ENCODE measurements around the gene CTDSPL.
"Not testable (repeated sequence)": the region's sequence is repeated elsewhere in the genome, so short reads cannot be mapped to it uniquely, and the experiment has no call there.

Gene CTDSPL

GRCh38 chr3:37814547-37814946, 47.1 kb upstream of the CTDSPL start:
- Histone ChIP-seq H3K9me3 (ENCODE audit: insufficient read depth, low read length, severe bottlenecking) (no peaks in the 10 kb centered on the region), H3K4me2 (ENCODE audit: insufficient read depth, low read length) (no peak overlapping the region), H3K4me3 (ENCODE audit: low read depth in 1 of 2, low read length in 2 of 2) (no peak overlapping the region), H3K27ac (ENCODE audit: low read length) (no peak overlapping the region), H3K4me1 (ENCODE audit: insufficient read depth, low read length) (no peaks in the 10 kb centered on the region), H2AFZ (ENCODE audit: low read depth, low read length) (no peak overlapping the region), H3K79me2 (ENCODE audit: insufficient read depth, low read length) (no peaks in the 10 kb centered on the region), H3K36me3 (ENCODE audit: insufficient read depth, low read length) (no peaks in the 10 kb centered on the region), H3K27me3 (ENCODE audit: insufficient read depth, low read length, poor library complexity) (no peaks in the 10 kb centered on the region), H4K20me1 (ENCODE audit: insufficient read depth, low read length) (no peaks in the 10 kb centered on the region), H3K9ac (ENCODE audit: low read depth, low read length) (no peak overlapping the region)
- no peak for DNase-seq
- ATAC-seq (ENCODE audit: insufficient read depth, low read depth), result 0 out of 3 replicates have a peak, but pooled peaks have one; percentile 54
- TF ChIP-seq CTCF (IDR thresholded peaks at IDR 0.05; ENCODE audit: borderline replicate concordance, extremely low read depth, low read length, poor library complexity, severe bottlenecking) (peak; percentile 52), EZH2 (IDR thresholded peaks at IDR 0.05; ENCODE audit: borderline replicate concordance, low read depth, low read length, severe bottlenecking) (no peak)

GRCh38 chr3:37815156-37815555, 46.5 kb upstream of the CTDSPL start:
- not testable (repeated sequence) for H3K4me1 ChIP-seq (ENCODE audit: insufficient read depth, low read length); H3K36me3 ChIP-seq (ENCODE audit: insufficient read depth, low read length); H3K27ac ChIP-seq (ENCODE audit: low read length); H3K4me3 ChIP-seq (ENCODE audit: low read depth in 1 of 2, low read length in 2 of 2); H3K4me2 ChIP-seq (ENCODE audit: insufficient read depth, low read length); H3K79me2 ChIP-seq (ENCODE audit: insufficient read depth, low read length); H2AFZ ChIP-seq (ENCODE audit: low read depth, low read length); ATAC-seq (ENCODE audit: insufficient read depth, low read depth); H4K20me1 ChIP-seq (ENCODE audit: insufficient read depth, low read length); H3K9me3 ChIP-seq (ENCODE audit: insufficient read depth, low read length, severe bottlenecking); H3K27me3 ChIP-seq (ENCODE audit: insufficient read depth, low read length, poor library complexity); H3K9ac ChIP-seq (ENCODE audit: low read depth, low read length); DNase-seq

GRCh38 chr3:37816271-37816670, 45.4 kb upstream of the CTDSPL start:
- H3K36me3 ChIP-seq (ENCODE audit: insufficient read depth, low read length), result no peaks in the 10 kb centered on the region

GRCh38 chr3:37819591-37819990, 42.1 kb upstream of the CTDSPL start:
- TF ChIP-seq CTCF (IDR thresholded peaks at IDR 0.05; ENCODE audit: borderline replicate concordance, extremely low read depth, low read length, poor library complexity, severe bottlenecking) (no peak), EZH2 (IDR thresholded peaks at IDR 0.05; ENCODE audit: borderline replicate concordance, low read depth, low read length, severe bottlenecking) (no peak)
- Histone ChIP-seq H4K20me1 (ENCODE audit: insufficient read depth, low read length) (no peaks in the 10 kb centered on the region), H3K9ac (ENCODE audit: low read depth, low read length) (no peak overlapping the region), H3K27ac (ENCODE audit: low read length) (no peak overlapping the region), H3K4me3 (ENCODE audit: low read depth in 1 of 2, low read length in 2 of 2) (no peak overlapping the region), H3K9me3 (ENCODE audit: insufficient read depth, low read length, severe bottlenecking) (no peaks in the 10 kb centered on the region), H3K4me1 (ENCODE audit: insufficient read depth, low read length) (no peaks in the 10 kb centered on the region), H3K27me3 (ENCODE audit: insufficient read depth, low read length, poor library complexity) (no peaks in the 10 kb centered on the region), H3K36me3 (ENCODE audit: insufficient read depth, low read length) (no peaks in the 10 kb centered on the region), H3K79me2 (ENCODE audit: insufficient read depth, low read length) (no peaks in the 10 kb centered on the region), H2AFZ (ENCODE audit: low read depth, low read length) (no peak overlapping the region), H3K4me2 (ENCODE audit: insufficient read depth, low read length) (no peak overlapping the region)
- ATAC-seq (ENCODE audit: insufficient read depth, low read depth) (no peak), DNase-seq (no peak)

More at GRCh38 chr3:37816271-37816670, 45.4 kb upstream of the CTDSPL start:
- H3K4me2 ChIP-seq (ENCODE audit: insufficient read depth, low read length), result no peak overlapping the region
- no peaks in the 10 kb centered on the region for H3K4me1 ChIP-seq (ENCODE audit: insufficient read depth, low read length)
- no peaks in the 10 kb centered on the region for H3K79me2 ChIP-seq (ENCODE audit: insufficient read depth, low read length)
- no peak for ATAC-seq (ENCODE audit: insufficient read depth, low read depth)
- no peak overlapping the region for H2AFZ ChIP-seq (ENCODE audit: low read depth, low read length)
- H3K27me3 ChIP-seq (ENCODE audit: insufficient read depth, low read length, poor library complexity), result no peaks in the 10 kb centered on the region
- H4K20me1 ChIP-seq (ENCODE audit: insufficient read depth, low read length), result no peaks in the 10 kb centered on the region
- H3K27ac ChIP-seq (ENCODE audit: low read length), result no peak overlapping the region
- no peak overlapping the region for H3K4me3 ChIP-seq (ENCODE audit: low read depth in 1 of 2, low read length in 2 of 2)
- DNase-seq, result no peak
- TF ChIP-seq CTCF (IDR thresholded peaks at IDR 0.05; ENCODE audit: borderline replicate concordance, extremely low read depth, low read length, poor library complexity, severe bottlenecking) (no peak), EZH2 (IDR thresholded peaks at IDR 0.05; ENCODE audit: borderline replicate concordance, low read depth, low read length, severe bottlenecking) (no peak)
- H3K9ac ChIP-seq (ENCODE audit: low read depth, low read length), result no peak overlapping the region
- no peaks in the 10 kb centered on the region for H3K9me3 ChIP-seq (ENCODE audit: insufficient read depth, low read length, severe bottlenecking)
